ENCODE results near the gene RAB1B. TPM values are rescaled to one million over a fixed set of nuclear protein-coding genes. Genes with fewer than 3 reads are reported as not detected.

RAB1B gene
- total RNA-seq, 1 donor from 2014 or later, result 115 TPM

- intact Hi-C loops (cut with micrococcal nuclease), result no loop called here
- no peak for TF ChIP-seq CTCF (IDR thresholded peaks at IDR 0.05)
- POLR2A ChIA-PET, result interaction anchor here (0.6 to 0.7 kb wide), 3 partner anchors 12 to 608 kb away, joined by 3 to 8 read pairs (median 4); no protein-coding TSS in a partner anchor
- Mint-ChIP-seq H3K36me3 (ENCODE audit: low read depth) (peaks cover 53% of the 10 kb centered on the region), H3K27me3 (no peaks in the 10 kb centered on the region), H3K9me3 (no peaks in the 10 kb centered on the region), H3K27ac (no peak overlapping the region), H3K4me3 (no peak overlapping the region), H3K4me1 (peaks cover 23% of the 10 kb centered on the region)
- ATAC-seq (ENCODE audit: low read depth) (no peak), DNase-seq (no peak)
- CTCF ChIA-PET, result interaction anchor here (0.9 to 1.3 kb wide), 2 partner anchors 14 to 22 kb away, joined by 3 to 4 read pairs; no protein-coding TSS in a partner anchor
Measured at GRCh38 chr11:66259956-66260355, 8.5 kb upstream of the RAB1B start.

- no peak for DNase-seq
- Mint-ChIP-seq H3K4me3 (no peak overlapping the region), H3K4me1 (peaks cover 19% of the 10 kb centered on the region), H3K9me3 (no peaks in the 10 kb centered on the region), H3K36me3 (ENCODE audit: low read depth) (peaks cover 55% of the 10 kb centered on the region), H3K27ac (no peak overlapping the region), H3K27me3 (no peaks in the 10 kb centered on the region)
- no peak for ATAC-seq (ENCODE audit: low read depth)
- TF ChIP-seq CTCF (IDR thresholded peaks at IDR 0.05), result no peak
- ChIA-PET CTCF (interaction anchor here (1.4 kb wide), 1 partner anchor 38 kb away, joined by 4 read pairs; no protein-coding TSS in a partner anchor), POLR2A (interaction anchor here (0.8 kb wide), 1 partner anchor 28 kb away, joined by 4 read pairs; the partner anchor contains the start of gene YIF1A)
- intact Hi-C loops (cut with micrococcal nuclease), result no loop called here
Measured at GRCh38 chr11:66261578-66261977, 6.9 kb upstream of the RAB1B start.

- H3K36me3 Mint-ChIP-seq (ENCODE audit: low read depth), result peaks cover 55% of the 10 kb centered on the region
- CTCF ChIA-PET, result interaction anchor here (1.4 kb wide), 1 partner anchor 39 kb away, joined by 4 read pairs; no protein-coding TSS in a partner anchor
Measured at GRCh38 chr11:66262191-66262590, 6.2 kb upstream of the RAB1B start.

GRCh38 chr11:66262696-66263095 is 5.7 kb upstream of the RAB1B start:
- H3K4me3 Mint-ChIP-seq, result no peak overlapping the region
- peaks cover 57% of the 10 kb centered on the region for H3K36me3 Mint-ChIP-seq (ENCODE audit: low read depth)
- ATAC-seq (ENCODE audit: low read depth) (no peak), DNase-seq (no peak)
- no peaks in the 10 kb centered on the region for H3K27me3 Mint-ChIP-seq
- ChIA-PET POLR2A (no interaction called here), CTCF (no interaction called here)
- H3K4me1 Mint-ChIP-seq, result peaks cover 21% of the 10 kb centered on the region
- intact Hi-C loops (cut with micrococcal nuclease), result no loop called here
- no peak overlapping the region for H3K27ac Mint-ChIP-seq
- no peaks in the 10 kb centered on the region for H3K9me3 Mint-ChIP-seq
- no peak for TF ChIP-seq CTCF (IDR thresholded peaks at IDR 0.05)

More at GRCh38 chr11:66262191-66262590, 6.2 kb upstream of the RAB1B start:
- H3K27me3 Mint-ChIP-seq, result no peaks in the 10 kb centered on the region
- H3K27ac Mint-ChIP-seq, result no peak overlapping the region
- DNase-seq, result no peak
- no peaks in the 10 kb centered on the region for H3K9me3 Mint-ChIP-seq
- no peak overlapping the region for H3K4me3 Mint-ChIP-seq
- no peak for TF ChIP-seq CTCF (IDR thresholded peaks at IDR 0.05)
- POLR2A ChIA-PET, result interaction anchor here (0.8 kb wide), 1 partner anchor 27 kb away, joined by 4 read pairs; the partner anchor contains the start of gene YIF1A
- peaks cover 18% of the 10 kb centered on the region for H3K4me1 Mint-ChIP-seq
- intact Hi-C loops (cut with micrococcal nuclease), result no loop called here
- no peak for ATAC-seq (ENCODE audit: low read depth)

GRCh38 chr11:66263231-66263630 is 5.2 kb upstream of the RAB1B start:
- DNase-seq (no peak), ATAC-seq (ENCODE audit: low read depth) (no peak)
- intact Hi-C loops (cut with micrococcal nuclease), result no loop called here
- Mint-ChIP-seq H3K27ac (no peak overlapping the region), H3K36me3 (ENCODE audit: low read depth) (peaks cover 59% of the 10 kb centered on the region), H3K9me3 (no peaks in the 10 kb centered on the region), H3K27me3 (no peaks in the 10 kb centered on the region), H3K4me1 (peaks cover 25% of the 10 kb centered on the region), H3K4me3 (no peak overlapping the region)
- ChIA-PET CTCF (no interaction called here), POLR2A (no interaction called here)
- no peak for TF ChIP-seq CTCF (IDR thresholded peaks at IDR 0.05)

All from activated B cell treated with CpG ODN at 0.5 μM for 24 hours (primary cell).